Measurements from ENCODE around the gene MGAT3.

MGAT3 gene

GRCh38 chr22:39431821-39432251 is 25.0 kb upstream of the MGAT3 start:
- TF ChIP-seq CTCF (IDR thresholded peaks at IDR 0.05; ENCODE audit: insufficient read depth, low read depth, low read length, missing control alignments): no peak
- DNase-seq (ENCODE audit: low read depth): no peak
- H3K4me3 ChIP-seq (ENCODE audit: low read length): no peak overlapping the region

GRCh38 chr22:39432361-39432811 is 24.4 kb upstream of the MGAT3 start:
- no peak overlapping the region for H3K4me3 ChIP-seq (ENCODE audit: low read length)
- no peak for TF ChIP-seq CTCF (IDR thresholded peaks at IDR 0.05; ENCODE audit: insufficient read depth, low read depth, low read length, missing control alignments)
- DNase-seq (ENCODE audit: low read depth): no peak

- no peak for TF ChIP-seq CTCF (IDR thresholded peaks at IDR 0.05; ENCODE audit: insufficient read depth, low read depth, low read length, missing control alignments)
- no peak overlapping the region for H3K4me3 ChIP-seq (ENCODE audit: low read length)
- no peak for DNase-seq (ENCODE audit: low read depth)
Measured at GRCh38 chr22:39433476-39434242, 23.2 kb upstream of the MGAT3 start.

GRCh38 chr22:39434243-39434653 is 22.6 kb upstream of the MGAT3 start:
- H3K4me3 ChIP-seq (ENCODE audit: low read length): no peak overlapping the region
- no peak for DNase-seq (ENCODE audit: low read depth)
- no peak for TF ChIP-seq CTCF (IDR thresholded peaks at IDR 0.05; ENCODE audit: insufficient read depth, low read depth, low read length, missing control alignments)

- no peak for DNase-seq (ENCODE audit: low read depth)
- H3K4me3 ChIP-seq (ENCODE audit: low read length): no peak overlapping the region
- TF ChIP-seq CTCF (IDR thresholded peaks at IDR 0.05; ENCODE audit: insufficient read depth, low read depth, low read length, missing control alignments): no peak
Measured at GRCh38 chr22:39434721-39435120, 22.1 kb upstream of the MGAT3 start.

GRCh38 chr22:39435616-39436015 is 21.2 kb upstream of the MGAT3 start:
- no peak for TF ChIP-seq CTCF (IDR thresholded peaks at IDR 0.05; ENCODE audit: insufficient read depth, low read depth, low read length, missing control alignments)
- DNase-seq (ENCODE audit: low read depth): no peak
- no peak overlapping the region for H3K4me3 ChIP-seq (ENCODE audit: low read length)
